ENCODE results near the gene FASTKD3.

FASTKD3 gene

GRCh38 chr5:7850395-7851239 lies 18.2 kb downstream of the FASTKD3 start, which contains the start of gene CFAP90:
Gene CFAP90 (minus strand): TSS chr5:7851133. CDS start chr5:7851021, 112 bp downstream.
- DNase-seq (ENCODE audit: low read depth in 2 of 2, low spot score in 1 of 2), result no peak

GRCh38 chr5:7849681-7850394 lies 19.0 kb downstream of the FASTKD3 start:
- DNase-seq (ENCODE audit: low read depth in 2 of 2, low spot score in 1 of 2), result no peak

GRCh38 chr5:7848296-7848695 lies 20.5 kb downstream of the FASTKD3 start:
- DNase-seq (ENCODE audit: low read depth in 2 of 2, low spot score in 1 of 2), result no peak

- DNase-seq (ENCODE audit: low read depth in 2 of 2, low spot score in 1 of 2), result no peak
These were observed 22.5 kb downstream of the FASTKD3 start for GRCh38 chr5:7846327-7846726.

- no peak for DNase-seq (ENCODE audit: low read depth in 2 of 2, low spot score in 1 of 2)
These were observed 23.3 kb downstream of the FASTKD3 start for GRCh38 chr5:7845557-7845956.

- no peak for DNase-seq (ENCODE audit: low read depth in 2 of 2, low spot score in 1 of 2)
These were observed 23.9 kb downstream of the FASTKD3 start for GRCh38 chr5:7844901-7845300.

- no peak for DNase-seq (ENCODE audit: low read depth in 2 of 2, low spot score in 1 of 2)
These were observed 26.3 kb downstream of the FASTKD3 start for GRCh38 chr5:7842531-7842930.

- DNase-seq (ENCODE audit: low read depth in 2 of 2, low spot score in 1 of 2), result no peak
These were observed 31.4 kb downstream of the FASTKD3 start for GRCh38 chr5:7837403-7837802.

- DNase-seq (ENCODE audit: low read depth in 2 of 2, low spot score in 1 of 2), result no peak
These were observed 33.8 kb downstream of the FASTKD3 start for GRCh38 chr5:7834982-7835381.

GRCh38 chr5:7828269-7828668 lies 40.6 kb downstream of the FASTKD3 start:
- DNase-seq (ENCODE audit: low read depth in 2 of 2, low spot score in 1 of 2), result no peak

GRCh38 chr5:7827610-7828009 lies 41.2 kb downstream of the FASTKD3 start:
- DNase-seq (ENCODE audit: low read depth in 2 of 2, low spot score in 1 of 2), result no peak

- no peak for DNase-seq (ENCODE audit: low read depth in 2 of 2, low spot score in 1 of 2)
These were observed 43.2 kb downstream of the FASTKD3 start for GRCh38 chr5:7825630-7826029.

- DNase-seq (ENCODE audit: low read depth in 2 of 2, low spot score in 1 of 2), result no peak
These were observed 43.8 kb downstream of the FASTKD3 start for GRCh38 chr5:7824995-7825394.

- DNase-seq (ENCODE audit: low read depth in 2 of 2, low spot score in 1 of 2), result no peak
These were observed 45.2 kb downstream of the FASTKD3 start for GRCh38 chr5:7823594-7823993.

- no peak for DNase-seq (ENCODE audit: low read depth in 2 of 2, low spot score in 1 of 2)
These were observed 46.4 kb downstream of the FASTKD3 start for GRCh38 chr5:7822449-7822848.

GRCh38 chr5:7816535-7816901 lies 52.3 kb downstream of the FASTKD3 start:
- no peak for DNase-seq (ENCODE audit: low read depth in 2 of 2, low spot score in 1 of 2)

GRCh38 chr5:7815892-7816534 lies 52.8 kb downstream of the FASTKD3 start:
- DNase-seq (ENCODE audit: low read depth in 2 of 2, low spot score in 1 of 2), result peak; percentile 12 to 19

GRCh38 chr5:7814816-7815215 lies 54.0 kb downstream of the FASTKD3 start:
- no peak for DNase-seq (ENCODE audit: low read depth in 2 of 2, low spot score in 1 of 2)

GRCh38 chr5:7813576-7813975 lies 55.3 kb downstream of the FASTKD3 start:
- DNase-seq (ENCODE audit: low read depth in 2 of 2, low spot score in 1 of 2), result no peak

- no peak for DNase-seq (ENCODE audit: low read depth in 2 of 2, low spot score in 1 of 2)
These were observed 55.8 kb downstream of the FASTKD3 start for GRCh38 chr5:7813007-7813406.

- no peak for DNase-seq (ENCODE audit: low read depth in 2 of 2, low spot score in 1 of 2)
These were observed 57.1 kb downstream of the FASTKD3 start for GRCh38 chr5:7811715-7812114.
